ENCODE results near the gene ABR.
A peak's percentile ranks its signal among the peaks of the same experiment; 100 is the strongest.
"Not testable (repeated sequence)": the region's sequence is repeated elsewhere in the genome, so short reads cannot be mapped to it uniquely, and the experiment has no call there.

The ABR gene

DNA sequence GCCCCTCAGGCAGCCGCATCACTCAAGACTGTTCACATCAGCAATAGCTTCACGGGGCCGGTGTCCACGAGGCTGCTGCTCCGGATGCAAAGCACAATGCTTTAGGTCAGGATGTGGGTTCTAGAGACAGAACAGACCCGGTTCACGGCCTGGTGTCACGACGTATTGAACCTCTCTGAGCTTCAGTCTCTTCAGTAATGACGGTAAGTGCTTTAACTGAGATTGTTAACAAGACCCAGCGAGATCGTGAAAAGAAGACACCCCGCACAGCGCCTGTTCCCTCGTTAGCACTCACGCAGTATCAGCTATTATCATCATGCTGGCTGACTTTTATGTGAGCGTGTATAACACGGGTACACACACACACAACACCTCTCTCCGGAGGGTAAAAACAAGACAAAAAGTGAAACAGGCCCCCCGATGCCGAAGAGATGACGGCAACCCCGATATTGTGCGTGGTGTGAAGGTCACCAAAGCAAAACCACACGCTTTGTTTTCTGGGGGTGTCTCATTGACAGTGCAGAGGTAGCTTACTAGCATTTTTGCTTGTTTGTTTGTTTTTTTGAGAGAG lies 21.4 kb upstream of the ABR start:
- no peak for DNase-seq (ENCODE audit: low spot score)

DNA sequence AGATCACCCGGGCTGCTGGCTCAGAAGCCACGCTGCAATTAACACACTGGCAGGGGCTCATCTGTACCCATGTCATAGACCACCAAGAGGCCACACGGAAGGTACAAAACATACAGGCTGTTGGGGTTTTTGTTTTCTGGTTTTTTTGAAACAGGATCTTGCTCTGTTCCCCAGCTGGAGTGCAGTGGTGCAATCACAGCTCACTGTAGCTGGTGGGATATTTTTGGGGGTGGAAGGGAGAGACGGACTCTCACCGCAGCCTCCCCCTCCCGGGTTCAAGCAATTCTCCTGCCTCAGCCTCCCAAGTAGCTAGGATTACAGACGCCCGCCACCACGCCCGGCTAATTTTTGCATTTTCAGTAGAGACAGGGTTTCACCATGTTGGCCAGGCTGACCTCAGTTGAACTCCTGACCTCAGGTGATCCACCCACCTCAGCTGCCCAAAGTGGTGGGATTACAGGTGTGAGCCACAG lies 19.5 kb upstream of the ABR start:
- DNase-seq (ENCODE audit: low spot score): not testable (repeated sequence)

- DNase-seq (ENCODE audit: low spot score): no peak
Observed at GRCh38 chr17:1197781-1198490, 18.2 kb upstream of the ABR start.

- no peak for DNase-seq (ENCODE audit: low spot score)
Observed at GRCh38 chr17:1197379-1197778, 17.6 kb upstream of the ABR start.

DNA sequence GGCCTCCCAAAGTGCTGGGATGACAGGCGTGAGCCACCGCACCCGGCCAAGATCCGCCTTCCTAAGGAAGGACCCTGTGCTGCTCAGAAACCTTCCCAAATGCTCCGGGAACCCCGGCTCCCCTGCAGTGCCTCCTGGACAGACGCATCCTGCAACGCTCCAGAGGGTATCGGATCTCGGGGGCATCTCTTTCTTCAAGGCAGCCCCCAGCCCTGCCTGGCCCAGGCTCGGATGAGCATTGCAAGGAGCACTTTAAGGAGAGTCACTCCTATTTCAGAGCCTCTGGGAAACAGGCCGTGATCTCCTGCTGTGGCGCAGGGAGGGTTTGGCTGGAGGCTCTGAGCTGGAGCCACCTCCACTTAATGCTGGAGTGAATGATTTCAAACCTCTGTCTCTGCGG lies 17.2 kb upstream of the ABR start:
- DNase-seq (ENCODE audit: low spot score): no peak

GRCh38 chr17:1192911-1193699 lies 13.3 kb upstream of the ABR start:
- no peak for DNase-seq (ENCODE audit: low spot score)

DNA sequence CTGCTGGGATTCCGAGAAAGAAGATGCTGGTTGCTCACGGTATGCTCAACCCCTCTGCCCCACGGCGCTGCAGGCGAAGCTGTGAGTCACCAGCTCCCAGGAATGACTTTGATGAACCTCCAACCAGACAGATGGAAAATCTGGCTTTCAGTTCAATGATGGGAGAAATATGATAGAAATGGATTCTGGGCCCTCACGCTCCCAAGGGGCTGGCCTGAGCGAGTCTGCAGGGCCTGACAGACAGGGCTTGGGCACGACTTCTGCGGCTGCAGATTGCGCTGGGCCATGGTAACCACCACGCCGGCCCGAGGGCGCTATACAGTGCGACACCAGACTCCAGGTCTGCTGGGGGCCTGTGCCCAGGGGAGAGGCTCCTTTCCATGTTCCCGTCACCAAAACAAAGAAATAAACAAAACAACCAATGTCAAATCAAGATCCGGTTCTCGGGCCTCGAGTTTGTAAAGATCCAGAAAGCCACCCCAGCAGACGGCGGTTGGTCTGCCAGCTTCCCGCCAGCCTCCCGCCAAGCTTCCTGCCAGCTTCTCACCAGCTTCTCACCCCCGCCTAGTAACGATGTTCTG lies 11.1 kb upstream of the ABR start:
- DNase-seq (ENCODE audit: low spot score): no peak

- DNase-seq (ENCODE audit: low spot score): no peak
Observed at GRCh38 chr17:1188812-1189504, 9.2 kb upstream of the ABR start.

DNA sequence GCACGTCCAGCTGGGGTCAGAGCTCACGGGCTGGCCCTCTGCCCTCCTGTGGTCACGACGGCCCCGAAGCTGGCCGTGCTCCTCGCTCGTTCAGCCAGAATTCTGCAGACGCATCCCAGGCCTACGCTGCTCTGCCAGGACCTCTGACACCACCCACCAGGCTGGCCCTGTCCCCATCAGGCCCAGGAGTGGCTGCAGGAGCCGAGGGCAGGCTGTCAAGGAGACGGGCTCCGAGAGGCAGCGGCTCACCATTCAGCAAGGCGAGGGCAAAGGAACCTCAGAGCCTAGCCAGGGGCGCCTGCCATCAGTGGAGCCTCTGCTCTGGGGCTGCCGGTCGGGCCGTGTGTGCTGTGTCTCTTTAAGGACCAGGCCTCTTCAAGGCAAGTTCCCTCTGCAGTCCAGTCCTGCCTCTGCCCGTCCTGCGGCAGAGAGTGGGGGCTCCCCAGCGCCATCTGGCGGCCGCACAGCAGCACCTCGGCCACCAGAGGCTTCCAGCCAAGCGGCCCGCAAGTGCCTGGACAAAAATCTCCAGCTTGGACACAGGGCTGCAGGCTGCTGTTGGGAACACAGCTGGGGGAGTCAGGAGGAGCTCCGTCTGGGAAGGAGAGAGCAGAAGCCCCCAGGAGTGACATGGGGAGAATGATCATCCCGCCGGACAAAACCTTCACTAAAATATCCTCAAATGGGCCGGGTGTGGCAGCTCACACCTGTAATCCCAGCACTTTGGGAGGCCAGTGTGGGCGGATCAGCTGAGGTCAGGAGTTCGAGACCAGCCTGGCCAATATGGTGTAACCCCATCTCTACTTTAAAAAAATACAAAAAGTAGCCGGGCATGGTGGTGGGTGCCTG lies 7.4 kb upstream of the ABR start:
- DNase-seq (ENCODE audit: low spot score): peak; percentile 86

DNA sequence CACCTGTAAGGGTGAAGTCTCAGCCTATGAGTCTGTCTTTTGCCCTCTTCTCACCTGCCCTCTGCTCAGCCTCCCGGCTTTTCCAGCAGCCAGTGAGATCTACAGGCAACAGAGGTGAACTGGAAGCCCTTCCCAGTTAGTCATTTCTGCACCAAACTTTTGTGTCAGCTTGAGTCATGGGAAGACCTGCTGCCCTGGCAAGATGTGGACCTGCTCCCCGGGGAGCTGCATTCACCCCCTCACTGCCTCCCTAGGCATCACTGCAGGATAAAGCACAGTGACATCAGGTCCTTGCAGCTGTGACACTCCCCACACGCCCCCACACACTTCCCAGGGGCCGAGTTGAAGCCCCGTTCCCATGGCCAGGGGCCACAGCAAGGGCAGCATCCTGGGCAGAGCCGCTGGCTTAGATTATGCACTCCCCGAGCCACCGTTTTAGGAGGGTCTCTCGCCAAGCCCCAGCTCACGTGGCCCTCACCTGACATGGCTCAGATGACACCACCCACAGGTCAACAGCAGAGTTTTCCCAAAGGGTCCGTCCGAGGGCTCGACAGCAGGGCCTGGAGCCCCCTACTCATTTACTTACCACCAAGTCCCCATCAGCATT lies 6.5 kb upstream of the ABR start:
- no peak for DNase-seq (ENCODE audit: low spot score)

GRCh38 chr17:1183171-1183873 lies 3.5 kb upstream of the ABR start:
- DNase-seq (ENCODE audit: low spot score): no peak

DNA sequence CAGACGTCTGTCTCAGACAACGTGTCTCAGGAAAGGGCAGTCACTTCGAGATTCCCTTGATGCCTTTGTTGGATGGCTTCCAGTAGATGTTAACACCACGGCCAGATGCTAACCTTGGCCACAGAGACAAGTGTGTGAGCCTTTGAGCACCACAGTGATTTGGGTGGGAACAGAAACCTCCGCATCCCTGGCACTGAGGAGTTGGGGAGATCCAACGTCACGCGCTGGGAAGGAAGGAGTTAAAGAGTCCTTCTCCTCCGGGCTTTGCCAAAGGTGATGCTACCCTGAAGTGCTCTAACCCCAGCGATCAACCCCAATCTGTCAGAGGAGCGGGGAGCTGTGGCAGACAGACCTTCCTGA lies 3.0 kb upstream of the ABR start:
- DNase-seq (ENCODE audit: low spot score): no peak

- DNase-seq (ENCODE audit: low spot score): no peak
Observed at GRCh38 chr17:1181753-1182137, 2.0 kb upstream of the ABR start.

GRCh38 chr17:1180958-1181752 lies 1.4 kb upstream of the ABR start:
- DNase-seq (ENCODE audit: low spot score): no peak

- DNase-seq (ENCODE audit: low spot score): no peak
Observed at GRCh38 chr17:1179112-1179817, 516 bp downstream of the ABR start.

GRCh38 chr17:1177016-1177700 lies 2.6 kb downstream of the ABR start:
- no peak for DNase-seq (ENCODE audit: low spot score)

GRCh38 chr17:1174263-1174880 lies 5.4 kb downstream of the ABR start:
- no peak for DNase-seq (ENCODE audit: low spot score)
